ENCODE measurements around the gene IKZF4.
"Not testable (repeated sequence)": the region's sequence is repeated elsewhere in the genome, so short reads cannot be mapped to it uniquely, and the experiment has no call there.

The IKZF4 gene

DNA sequence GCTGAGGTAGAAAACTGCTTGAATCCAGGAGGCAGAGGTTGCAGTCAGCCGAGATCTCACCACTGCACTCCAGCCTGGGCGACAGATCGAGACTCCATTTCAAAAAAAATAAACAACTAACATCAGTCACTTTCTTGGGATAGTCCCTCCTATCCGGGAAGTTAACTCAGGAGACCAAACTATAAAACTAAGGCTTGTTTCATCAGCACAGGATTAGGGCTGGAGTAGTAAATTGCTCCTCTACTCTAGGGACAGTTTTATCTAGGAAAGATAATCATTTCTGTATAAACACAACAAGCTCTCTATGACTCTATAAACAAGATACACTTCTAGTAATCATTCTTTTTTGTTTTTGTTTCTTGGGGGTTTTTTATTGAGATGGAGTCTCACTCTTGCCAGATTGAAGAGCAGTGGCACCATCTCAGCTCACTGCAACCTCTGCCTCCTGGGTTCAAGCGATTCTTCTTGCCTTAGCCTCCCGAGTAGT is 32.6 kb downstream of the IKZF4 start:
- no peak for TF ChIP-seq ESRRG (CRISPR knock-in tag; IDR thresholded peaks at IDR 0.05)
- no peak for TF ChIP-seq OSR1 (CRISPR knock-in tag; IDR thresholded peaks at IDR 0.05)
- no peak for TF ChIP-seq SNAI2 (CRISPR knock-in tag; IDR thresholded peaks at IDR 0.05)
- no peak for TF ChIP-seq CSDC2 (CRISPR knock-in tag; IDR thresholded peaks at IDR 0.05)
- TF ChIP-seq PPARA (CRISPR knock-in tag; IDR thresholded peaks at IDR 0.05; ENCODE audit: borderline replicate concordance), result no peak
- TF ChIP-seq ISL1 (CRISPR knock-in tag; IDR thresholded peaks at IDR 0.05), result no peak
- no peak for TF ChIP-seq GLIS3 (CRISPR knock-in tag; IDR thresholded peaks at IDR 0.05)
- TF ChIP-seq TOX (CRISPR knock-in tag; IDR thresholded peaks at IDR 0.05; ENCODE audit: borderline replicate concordance), result no peak
- no peak for TF ChIP-seq ZNF565 (CRISPR knock-in tag; conservative IDR thresholded peaks at IDR 0.05; ENCODE audit: low read depth)
- TF ChIP-seq, protein P1, sequence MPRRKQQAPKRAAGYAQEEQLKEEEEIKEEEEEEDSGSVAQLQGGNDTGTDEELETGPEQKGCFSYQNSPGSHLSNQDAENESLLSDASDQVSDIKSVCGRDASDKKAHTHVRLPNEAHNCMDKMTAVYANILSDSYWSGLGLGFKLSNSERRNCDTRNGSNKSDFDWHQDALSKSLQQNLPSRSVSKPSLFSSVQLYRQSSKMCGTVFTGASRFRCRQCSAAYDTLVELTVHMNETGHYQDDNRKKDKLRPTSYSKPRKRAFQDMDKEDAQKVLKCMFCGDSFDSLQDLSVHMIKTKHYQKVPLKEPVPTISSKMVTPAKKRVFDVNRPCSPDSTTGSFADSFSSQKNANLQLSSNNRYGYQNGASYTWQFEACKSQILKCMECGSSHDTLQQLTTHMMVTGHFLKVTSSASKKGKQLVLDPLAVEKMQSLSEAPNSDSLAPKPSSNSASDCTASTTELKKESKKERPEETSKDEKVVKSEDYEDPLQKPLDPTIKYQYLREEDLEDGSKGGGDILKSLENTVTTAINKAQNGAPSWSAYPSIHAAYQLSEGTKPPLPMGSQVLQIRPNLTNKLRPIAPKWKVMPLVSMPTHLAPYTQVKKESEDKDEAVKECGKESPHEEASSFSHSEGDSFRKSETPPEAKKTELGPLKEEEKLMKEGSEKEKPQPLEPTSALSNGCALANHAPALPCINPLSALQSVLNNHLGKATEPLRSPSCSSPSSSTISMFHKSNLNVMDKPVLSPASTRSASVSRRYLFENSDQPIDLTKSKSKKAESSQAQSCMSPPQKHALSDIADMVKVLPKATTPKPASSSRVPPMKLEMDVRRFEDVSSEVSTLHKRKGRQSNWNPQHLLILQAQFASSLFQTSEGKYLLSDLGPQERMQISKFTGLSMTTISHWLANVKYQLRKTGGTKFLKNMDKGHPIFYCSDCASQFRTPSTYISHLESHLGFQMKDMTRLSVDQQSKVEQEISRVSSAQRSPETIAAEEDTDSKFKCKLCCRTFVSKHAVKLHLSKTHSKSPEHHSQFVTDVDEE (CRISPR knock-in tag; IDR thresholded peaks at IDR 0.05), result no peak
- TF ChIP-seq TCF4 (CRISPR knock-in tag; IDR thresholded peaks at IDR 0.05; ENCODE audit: borderline replicate concordance), result no peak
- TF ChIP-seq, protein P2, sequence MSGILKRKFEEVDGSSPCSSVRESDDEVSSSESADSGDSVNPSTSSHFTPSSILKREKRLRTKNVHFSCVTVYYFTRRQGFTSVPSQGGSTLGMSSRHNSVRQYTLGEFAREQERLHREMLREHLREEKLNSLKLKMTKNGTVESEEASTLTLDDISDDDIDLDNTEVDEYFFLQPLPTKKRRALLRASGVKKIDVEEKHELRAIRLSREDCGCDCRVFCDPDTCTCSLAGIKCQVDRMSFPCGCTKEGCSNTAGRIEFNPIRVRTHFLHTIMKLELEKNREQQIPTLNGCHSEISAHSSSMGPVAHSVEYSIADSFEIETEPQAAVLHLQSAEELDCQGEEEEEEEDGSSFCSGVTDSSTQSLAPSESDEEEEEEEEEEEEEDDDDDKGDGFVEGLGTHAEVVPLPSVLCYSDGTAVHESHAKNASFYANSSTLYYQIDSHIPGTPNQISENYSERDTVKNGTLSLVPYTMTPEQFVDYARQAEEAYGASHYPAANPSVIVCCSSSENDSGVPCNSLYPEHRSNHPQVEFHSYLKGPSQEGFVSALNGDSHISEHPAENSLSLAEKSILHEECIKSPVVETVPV (CRISPR knock-in tag; IDR thresholded peaks at IDR 0.05), result no peak
- no peak for TF ChIP-seq ZC3H10 (CRISPR knock-in tag; IDR thresholded peaks at IDR 0.05)
- no peak for ATAC-seq

DNA sequence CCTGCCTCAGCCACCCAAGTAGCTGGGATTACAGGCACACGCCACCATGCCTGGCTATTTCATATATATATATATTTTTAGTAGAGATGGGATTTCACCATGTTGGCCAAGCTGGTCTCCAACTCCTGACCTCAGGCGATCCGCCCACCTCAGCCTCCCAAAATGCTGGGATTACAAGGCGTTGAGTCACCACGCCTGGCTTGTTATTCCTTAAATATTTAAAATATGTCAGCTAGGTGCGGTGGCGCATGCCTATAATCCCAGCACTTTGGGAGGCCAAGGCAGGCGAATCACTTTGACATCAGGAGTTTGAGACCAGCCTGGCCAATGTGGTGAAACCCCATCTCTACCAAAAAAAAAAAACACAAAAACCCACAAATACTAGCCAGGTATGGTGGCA is 39.1 kb downstream of the IKZF4 start:
- not testable (repeated sequence) for ATAC-seq

DNA sequence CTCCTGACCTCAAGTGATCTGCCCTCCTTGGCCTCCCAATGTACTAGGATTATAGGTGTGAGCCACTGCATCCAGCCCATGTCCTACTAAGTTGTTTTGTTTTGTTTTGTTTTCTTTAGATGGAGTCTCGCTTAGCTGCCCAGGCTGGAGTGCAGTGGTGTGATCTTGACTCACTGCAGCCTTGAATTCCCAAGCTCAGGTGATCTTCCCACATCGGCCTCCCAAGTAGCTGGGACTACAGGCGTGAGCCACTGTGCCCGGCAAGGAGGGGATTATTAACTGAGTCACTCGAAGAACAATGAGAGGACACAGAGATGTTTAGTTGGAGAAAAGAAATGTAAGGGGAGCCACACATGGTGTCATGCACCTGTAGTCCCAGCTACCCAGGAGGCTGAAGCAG is 41.1 kb downstream of the IKZF4 start:
- no peak for ATAC-seq
- TF ChIP-seq ZNF70 (CRISPR knock-in tag; IDR thresholded peaks at IDR 0.05) (no peak), RARB (CRISPR knock-in tag; IDR thresholded peaks at IDR 0.05) (no peak), ARNTL (CRISPR knock-in tag; IDR thresholded peaks at IDR 0.05; ENCODE audit: borderline replicate concordance, low read depth) (no peak), GLIS3 (CRISPR knock-in tag; IDR thresholded peaks at IDR 0.05) (no peak), TOX (CRISPR knock-in tag; IDR thresholded peaks at IDR 0.05; ENCODE audit: borderline replicate concordance) (no peak), ISL1 (CRISPR knock-in tag; IDR thresholded peaks at IDR 0.05) (no peak), ESRRG (CRISPR knock-in tag; IDR thresholded peaks at IDR 0.05) (no peak), OSR1 (CRISPR knock-in tag; IDR thresholded peaks at IDR 0.05) (no peak), ZNF8 (CRISPR knock-in tag; IDR thresholded peaks at IDR 0.05) (no peak), ZNF565 (CRISPR knock-in tag; conservative IDR thresholded peaks at IDR 0.05; ENCODE audit: low read depth) (no peak), CSDC2 (CRISPR knock-in tag; IDR thresholded peaks at IDR 0.05) (no peak), ZC3H10 (CRISPR knock-in tag; IDR thresholded peaks at IDR 0.05) (no peak)
- TF ChIP-seq, protein P3, sequence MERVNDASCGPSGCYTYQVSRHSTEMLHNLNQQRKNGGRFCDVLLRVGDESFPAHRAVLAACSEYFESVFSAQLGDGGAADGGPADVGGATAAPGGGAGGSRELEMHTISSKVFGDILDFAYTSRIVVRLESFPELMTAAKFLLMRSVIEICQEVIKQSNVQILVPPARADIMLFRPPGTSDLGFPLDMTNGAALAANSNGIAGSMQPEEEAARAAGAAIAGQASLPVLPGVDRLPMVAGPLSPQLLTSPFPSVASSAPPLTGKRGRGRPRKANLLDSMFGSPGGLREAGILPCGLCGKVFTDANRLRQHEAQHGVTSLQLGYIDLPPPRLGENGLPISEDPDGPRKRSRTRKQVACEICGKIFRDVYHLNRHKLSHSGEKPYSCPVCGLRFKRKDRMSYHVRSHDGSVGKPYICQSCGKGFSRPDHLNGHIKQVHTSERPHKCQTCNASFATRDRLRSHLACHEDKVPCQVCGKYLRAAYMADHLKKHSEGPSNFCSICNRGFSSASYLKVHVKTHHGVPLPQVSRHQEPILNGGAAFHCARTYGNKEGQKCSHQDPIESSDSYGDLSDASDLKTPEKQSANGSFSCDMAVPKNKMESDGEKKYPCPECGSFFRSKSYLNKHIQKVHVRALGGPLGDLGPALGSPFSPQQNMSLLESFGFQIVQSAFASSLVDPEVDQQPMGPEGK (CRISPR knock-in tag; IDR thresholded peaks at IDR 0.05; ENCODE audit: borderline replicate concordance), result no peak
- TF ChIP-seq, protein P2 (CRISPR knock-in tag; IDR thresholded peaks at IDR 0.05), result no peak
- TF ChIP-seq, protein P4, sequence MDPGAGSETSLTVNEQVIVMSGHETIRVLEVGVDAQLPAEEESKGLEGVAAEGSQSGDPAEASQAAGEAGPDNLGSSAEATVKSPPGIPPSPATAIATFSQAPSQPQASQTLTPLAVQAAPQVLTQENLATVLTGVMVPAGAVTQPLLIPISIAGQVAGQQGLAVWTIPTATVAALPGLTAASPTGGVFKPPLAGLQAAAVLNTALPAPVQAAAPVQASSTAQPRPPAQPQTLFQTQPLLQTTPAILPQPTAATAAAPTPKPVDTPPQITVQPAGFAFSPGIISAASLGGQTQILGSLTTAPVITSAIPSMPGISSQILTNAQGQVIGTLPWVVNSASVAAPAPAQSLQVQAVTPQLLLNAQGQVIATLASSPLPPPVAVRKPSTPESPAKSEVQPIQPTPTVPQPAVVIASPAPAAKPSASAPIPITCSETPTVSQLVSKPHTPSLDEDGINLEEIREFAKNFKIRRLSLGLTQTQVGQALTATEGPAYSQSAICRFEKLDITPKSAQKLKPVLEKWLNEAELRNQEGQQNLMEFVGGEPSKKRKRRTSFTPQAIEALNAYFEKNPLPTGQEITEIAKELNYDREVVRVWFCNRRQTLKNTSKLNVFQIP (CRISPR knock-in tag; IDR thresholded peaks at IDR 0.05; ENCODE audit: borderline replicate concordance, low read depth), result no peak

Data from SK-N-SH treated with all-trans-retinoic acid at 6 μM for 48 hours (cell line).